GM21737 (cell line): ENCODE measurements around the gene CDH22.

ENCODE experiments used
- ATAC-seq: cut with Tn5 transposase; IDR thresholded peaks from one replicate; pipeline ENCODE4 v1.9.1; 2021; ENCODE audit warnings: mild to moderate bottlenecking, moderate library complexity; ENCODE audit not compliant: unreplicated experiment

Gene CDH22

DNA sequence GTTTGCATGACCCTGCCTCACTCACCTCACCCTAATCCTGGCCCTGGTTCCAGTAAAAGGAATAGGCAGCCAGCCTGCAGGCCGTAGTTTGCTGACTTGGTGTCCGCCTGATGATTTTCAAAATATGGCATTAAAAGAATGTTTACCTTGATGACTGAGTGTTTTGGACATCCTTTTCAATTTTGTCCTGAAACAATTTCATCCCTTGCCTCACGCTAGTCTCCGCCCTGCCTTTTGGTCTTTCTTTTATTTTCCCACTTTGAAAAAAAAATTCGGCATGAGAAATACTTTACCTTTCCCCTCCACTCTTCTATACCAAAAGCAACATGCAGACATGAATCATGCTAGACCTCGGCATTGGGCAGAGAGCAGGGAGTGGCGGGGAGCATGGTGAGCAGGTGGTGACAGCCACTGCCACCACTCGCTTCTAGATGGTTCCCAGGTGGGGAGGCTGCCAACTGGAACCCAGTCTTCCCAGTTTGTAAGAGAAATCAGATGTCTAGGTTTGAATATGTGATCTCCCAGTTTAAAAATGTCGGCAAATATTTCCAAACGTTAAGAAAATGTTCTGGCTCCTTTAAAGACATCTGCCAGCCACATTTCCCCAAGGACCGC is 180.8 kb downstream of the CDH22 start:
- ATAC-seq = no peak

DNA sequence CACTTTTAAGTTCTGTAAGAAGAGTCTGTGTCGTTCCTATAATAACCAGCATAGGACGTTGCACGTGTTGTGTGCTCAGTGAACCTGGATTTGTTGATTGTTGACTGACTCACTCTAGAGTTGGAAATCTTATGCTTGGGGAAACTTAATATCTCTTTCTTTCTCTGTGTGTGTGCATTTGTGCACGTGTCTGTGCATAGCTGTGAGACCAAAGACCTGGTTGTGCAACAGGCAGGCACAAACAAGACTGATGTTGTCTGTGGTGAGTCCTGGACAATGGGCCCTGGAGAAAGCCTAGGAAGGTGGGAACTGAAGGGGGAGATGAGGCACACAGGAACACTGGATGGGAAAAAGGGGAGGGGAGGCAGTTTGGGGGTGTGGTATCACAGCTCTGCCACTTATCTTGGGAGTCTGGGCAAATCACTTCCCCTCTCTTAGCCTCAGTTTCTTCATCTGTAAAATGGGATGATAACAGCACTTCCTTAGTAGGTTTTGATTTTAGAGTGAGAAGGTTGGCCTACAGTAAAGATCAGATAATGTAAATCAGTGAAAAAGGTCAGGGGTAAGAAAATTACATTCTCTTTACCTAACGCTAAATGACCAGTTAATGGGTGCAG is 181.8 kb downstream of the CDH22 start:
- ATAC-seq = no peak
